ENCODE measurements around the gene PCK1.

DNA sequence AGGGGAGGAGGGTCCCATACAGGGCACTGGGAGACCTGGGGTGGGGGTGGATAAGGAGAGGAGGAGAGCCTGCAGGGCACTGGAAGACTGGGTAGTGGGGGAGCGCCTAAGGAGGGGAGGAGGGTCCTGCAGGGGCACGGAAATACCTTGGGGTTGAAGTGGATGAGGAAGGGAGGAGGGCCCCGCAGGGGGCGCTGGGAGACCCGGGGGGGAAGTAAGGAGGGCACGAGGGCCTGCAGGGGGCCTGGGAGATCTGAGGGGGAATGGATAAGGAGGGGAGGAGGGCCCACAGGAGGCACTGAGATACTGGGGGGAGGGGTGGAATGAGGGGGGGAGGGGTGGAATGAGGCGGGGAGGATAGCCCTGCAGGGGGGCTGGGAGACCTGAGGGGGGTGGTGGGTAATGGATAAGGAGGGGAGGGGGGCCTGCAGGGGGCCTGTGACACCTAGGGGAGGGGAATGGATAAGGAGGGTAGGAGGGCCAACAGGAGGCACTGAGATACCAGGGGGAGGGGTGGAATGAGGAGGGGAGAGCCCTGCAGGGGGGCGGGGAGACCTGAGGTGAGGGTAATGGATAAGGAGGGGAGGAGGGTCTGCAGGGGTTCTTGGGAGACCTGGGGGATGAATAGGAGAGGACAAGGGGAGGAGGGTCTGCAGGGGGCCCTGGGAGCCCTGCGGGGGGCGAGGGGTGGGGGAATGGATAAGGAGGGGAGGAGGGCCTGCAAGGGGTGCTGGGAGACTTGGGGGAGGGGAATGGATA is 35.4 kb upstream of the PCK1 start:
- TF ChIP-seq, protein P1, sequence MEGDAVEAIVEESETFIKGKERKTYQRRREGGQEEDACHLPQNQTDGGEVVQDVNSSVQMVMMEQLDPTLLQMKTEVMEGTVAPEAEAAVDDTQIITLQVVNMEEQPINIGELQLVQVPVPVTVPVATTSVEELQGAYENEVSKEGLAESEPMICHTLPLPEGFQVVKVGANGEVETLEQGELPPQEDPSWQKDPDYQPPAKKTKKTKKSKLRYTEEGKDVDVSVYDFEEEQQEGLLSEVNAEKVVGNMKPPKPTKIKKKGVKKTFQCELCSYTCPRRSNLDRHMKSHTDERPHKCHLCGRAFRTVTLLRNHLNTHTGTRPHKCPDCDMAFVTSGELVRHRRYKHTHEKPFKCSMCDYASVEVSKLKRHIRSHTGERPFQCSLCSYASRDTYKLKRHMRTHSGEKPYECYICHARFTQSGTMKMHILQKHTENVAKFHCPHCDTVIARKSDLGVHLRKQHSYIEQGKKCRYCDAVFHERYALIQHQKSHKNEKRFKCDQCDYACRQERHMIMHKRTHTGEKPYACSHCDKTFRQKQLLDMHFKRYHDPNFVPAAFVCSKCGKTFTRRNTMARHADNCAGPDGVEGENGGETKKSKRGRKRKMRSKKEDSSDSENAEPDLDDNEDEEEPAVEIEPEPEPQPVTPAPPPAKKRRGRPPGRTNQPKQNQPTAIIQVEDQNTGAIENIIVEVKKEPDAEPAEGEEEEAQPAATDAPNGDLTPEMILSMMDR (conservative IDR thresholded peaks at IDR 0.05; ENCODE audit: low read depth, low read length): no peak
- no peak for TF ChIP-seq EZH2 (IDR thresholded peaks at IDR 0.05; ENCODE audit: low read length, unreplicated experiment)
